A172 (cell line): ENCODE data around the gene TNIK. TPM values are rescaled to one million over a fixed set of nuclear protein-coding genes. Genes with fewer than 3 reads are reported as not detected.

Experiments used
- DNase-seq: peaks from one replicate; pipeline ENCODE4 v3.0.0-alpha.2; 2015; ENCODE audit warnings: low spot score
- total RNA-seq: library from RNA; depleted of rRNA; stranded (reverse); fragments of >200 nt; shearing (Covaris generic); gene quantifications from 2 replicates; pipeline ENCODE4 v1.2.3, GENCODE V29; 2014

TNIK gene
- total RNA-seq, 1 experiment from 2014 or later: 17.8 TPM

DNA sequence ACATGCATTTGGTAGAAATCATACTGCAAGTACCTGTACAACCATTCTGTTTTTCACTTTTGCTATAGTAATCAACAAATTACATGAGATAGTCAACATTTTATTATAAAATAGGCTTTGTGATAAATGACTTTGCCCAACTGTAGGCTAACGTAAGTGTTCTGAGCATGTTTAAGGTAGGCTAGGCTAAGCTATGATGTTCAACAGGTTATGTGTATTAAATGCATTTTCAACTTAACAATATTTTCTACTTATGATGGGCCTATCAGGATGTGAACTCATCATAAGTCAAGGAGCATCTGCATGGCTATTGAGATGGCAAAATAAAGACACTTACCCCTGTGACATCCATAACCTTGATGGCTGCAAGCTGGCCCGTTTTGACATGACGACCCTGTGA is 232.4 kb downstream of the TNIK start:
- DNase-seq: no peak

DNA sequence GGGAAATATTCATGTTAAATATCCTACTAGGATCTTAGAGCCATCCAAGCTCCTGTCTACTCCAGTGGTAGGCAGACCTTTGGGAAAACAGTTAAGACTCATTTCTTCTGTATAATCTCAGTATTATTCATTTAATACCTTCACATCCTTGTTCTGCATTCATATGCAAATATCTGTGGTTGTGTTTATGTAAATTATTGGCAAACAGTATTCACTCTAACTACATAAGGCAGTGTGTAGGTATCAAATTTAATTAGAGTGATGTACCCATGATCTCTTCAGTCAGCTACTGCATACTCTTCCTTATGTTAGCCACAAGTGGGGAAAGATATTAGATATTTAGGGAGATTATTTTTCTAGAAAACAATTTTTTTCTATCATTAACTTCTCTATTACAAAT is 232.8 kb downstream of the TNIK start:
- no peak for DNase-seq

DNA sequence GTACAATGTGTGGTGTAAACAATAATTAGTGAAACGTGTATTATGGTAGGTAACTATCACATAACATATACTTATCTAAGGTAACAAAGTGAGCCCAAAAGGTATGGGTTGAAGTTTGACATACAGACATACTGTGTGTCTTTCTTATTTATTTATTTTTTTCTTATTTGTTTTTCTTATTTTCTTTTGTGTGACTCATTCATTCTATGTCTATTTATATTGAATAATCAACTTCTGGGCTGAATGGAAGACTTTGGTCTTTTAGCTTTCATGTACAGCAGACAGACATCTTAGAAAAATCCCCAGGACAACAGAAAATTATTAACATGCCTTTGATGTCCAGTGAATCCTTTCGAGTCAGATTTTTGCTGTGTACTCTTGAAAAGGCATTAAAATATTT is 233.4 kb downstream of the TNIK start:
- no peak for DNase-seq

DNA sequence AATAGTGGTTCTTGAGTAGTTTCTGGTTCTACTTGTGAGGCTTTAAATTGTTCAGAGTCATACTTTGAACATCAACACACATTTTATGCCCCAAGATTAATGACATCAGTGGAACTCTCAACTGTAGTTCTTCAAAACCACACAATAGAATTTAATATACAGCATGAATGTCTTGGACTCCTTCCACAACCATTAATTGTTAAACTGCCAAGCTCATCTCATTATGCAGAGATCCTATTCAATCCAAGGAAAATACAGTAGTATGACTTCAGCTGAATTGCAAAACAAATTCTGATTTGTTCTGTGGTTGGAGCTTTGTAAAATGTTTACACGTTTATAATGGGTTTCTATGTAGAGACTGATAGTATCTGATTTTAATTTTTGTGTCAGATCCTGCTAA is 234.5 kb downstream of the TNIK start:
- peak; percentile 63 for DNase-seq

DNA sequence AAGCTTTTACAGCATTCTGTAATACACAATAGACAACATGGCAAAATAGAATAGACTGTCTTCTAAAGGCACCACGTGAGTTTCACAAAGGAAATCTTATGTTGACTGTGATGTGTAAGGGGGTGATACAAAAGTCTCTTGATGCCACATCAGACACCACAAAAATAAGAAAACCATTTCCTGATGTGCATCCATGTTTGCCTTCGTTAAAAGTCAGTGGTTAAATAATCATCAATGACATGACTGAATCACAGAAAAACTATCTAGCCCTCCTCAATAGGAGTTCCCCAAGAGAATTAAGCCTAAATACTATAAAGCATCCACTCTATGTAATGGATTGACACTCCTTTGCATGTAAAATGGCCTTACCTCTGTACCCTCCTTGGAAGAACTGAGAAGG is 235.0 kb downstream of the TNIK start:
- no peak for DNase-seq

DNA sequence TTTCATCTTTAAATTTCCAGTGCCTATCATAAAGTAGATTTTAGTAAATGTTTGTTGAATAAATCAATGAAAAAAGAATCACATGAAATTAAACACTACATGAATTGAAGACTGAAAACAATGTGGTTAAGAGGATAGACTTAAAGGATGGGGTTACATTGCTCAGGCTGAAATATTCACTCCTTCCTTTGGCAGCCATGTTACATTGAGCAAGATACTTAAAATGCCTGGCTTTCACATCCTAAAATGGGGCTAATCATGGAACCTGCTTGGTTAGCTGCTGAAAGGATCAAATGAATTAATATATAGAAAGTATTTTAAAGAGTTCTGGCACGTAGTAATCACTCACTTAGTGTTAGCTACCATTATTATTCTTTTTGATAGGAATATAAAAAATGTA is 236.8 kb downstream of the TNIK start:
- no peak for DNase-seq

DNA sequence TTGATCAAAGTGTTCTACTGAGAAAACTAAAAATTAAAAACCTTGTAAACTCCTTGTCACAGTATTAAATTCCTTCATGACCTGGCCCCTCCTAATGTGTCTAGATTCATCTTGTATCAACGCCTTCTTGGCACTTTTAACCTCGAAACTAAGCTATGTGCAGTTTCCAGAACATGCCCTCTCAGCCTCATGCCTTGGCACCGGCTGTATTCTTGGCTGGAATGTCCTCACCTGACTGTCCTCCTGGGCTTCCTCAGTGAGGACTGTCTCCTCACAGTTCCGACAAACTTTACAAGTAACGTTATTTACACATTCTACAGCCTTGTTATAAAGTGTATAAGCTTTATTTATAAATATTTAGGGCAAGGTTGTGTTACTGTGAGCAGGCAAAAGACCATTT is 237.2 kb downstream of the TNIK start:
- no peak for DNase-seq

DNA sequence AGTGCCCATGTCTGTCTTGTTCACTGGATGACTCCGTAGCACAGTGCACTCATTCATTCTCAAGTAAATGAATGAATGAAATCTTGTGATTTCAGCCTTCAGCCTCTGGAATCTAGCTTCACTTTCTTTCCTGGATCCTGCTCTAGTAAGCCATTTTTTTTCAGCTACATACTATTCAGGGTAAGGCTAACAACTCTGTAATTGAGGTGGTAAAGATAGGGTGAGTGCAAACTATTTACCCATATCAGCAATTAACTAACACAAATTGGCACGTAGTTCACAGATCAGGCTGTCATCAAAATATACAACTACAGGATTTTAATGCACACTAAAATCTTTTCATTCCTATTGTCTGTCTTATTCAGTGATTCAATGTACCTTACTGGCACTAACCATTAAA is 238.6 kb downstream of the TNIK start:
- no peak for DNase-seq

DNA sequence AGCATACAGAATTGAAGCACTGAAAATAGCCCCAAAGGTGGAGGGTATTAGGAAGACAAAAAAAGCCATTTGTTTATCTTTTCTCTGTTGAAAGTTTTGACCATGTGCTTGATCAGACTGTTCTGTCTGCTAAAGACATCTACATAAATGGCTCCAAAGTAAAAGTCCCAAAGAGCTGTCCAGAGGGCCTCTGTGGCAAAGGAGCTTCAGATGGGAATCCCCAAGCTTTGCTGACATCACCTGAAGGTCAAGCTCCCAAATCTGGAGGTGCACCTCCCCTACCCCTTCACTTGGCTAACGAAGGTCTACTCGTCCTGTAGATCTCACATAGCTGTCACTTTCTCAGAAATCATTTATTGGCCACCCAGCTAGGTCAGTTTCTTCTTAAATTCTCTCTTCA is 239.1 kb downstream of the TNIK start:
- DNase-seq: no peak

DNA sequence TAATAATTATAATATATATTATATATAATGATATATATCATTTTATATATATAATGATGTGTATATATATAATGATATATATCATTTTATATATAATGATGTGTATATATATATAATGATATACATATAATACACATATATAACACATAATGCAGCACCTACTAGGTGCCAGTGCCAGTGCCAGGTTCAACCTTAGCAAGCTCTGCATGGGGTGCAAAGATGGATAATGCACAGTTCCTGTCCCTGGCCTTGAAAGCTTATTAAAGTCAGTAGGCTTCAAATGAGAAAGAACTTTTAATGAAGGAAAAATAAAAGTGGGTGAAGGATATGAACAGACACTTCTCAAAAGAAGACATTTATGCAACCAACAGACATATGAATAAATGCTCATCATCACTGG is 240.9 kb downstream of the TNIK start:
- DNase-seq: no peak

DNA sequence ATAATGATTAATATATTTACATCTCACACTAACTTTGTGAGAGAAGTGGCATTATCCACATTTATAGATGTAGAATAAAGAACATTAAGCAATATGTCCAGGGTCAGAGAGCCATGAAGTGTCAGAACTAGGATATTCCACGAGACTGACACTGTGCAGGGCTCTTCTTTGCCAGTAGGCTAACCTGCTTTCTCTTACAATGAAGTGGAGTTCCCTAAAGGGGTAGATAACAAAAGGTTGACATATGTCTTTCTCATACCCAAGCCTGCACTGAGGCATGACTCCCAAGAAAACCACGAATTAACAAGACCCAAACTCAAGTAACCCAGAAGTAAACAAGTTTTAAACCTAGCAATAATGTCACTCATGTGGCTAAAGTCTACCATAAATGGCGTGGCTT is 242.1 kb downstream of the TNIK start:
- no peak for DNase-seq

DNA sequence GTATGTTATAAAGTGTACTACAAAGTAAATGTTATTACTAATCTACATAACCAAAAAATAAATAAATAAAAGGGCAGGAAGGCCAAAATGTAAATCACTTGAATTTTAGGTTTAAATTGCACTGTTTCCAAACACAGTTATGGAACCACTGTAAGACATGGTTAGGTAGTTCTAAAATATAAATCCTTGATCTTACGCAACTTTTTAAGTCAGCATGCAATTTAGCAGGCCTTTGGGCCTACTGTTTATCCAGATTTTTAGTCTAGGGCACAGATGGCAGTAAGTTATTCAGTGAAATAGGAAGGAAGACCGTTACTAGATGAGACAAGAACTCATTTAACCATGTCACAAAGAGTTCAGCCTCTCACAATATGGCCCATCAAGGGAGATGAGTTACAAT is 246.3 kb downstream of the TNIK start:
- no peak for DNase-seq

DNA sequence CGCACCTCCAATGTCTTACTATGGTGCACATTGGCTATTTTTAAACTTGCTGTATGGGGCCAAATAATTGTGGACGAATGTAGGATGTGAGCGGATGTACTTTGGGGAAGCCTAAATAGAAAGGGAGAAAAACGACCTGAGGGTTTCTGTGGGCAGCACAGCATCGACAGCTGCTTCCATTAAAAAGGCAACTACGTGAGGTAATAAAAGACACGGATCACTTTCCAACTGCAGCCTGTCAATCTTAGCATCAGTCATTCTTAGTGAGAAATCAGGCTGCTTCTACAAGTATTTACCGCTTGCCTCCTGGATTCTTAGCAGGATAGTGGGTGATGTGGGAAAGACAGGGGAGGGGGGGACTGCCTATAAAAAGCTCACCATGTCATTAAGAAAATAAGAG is 247.0 kb downstream of the TNIK start:
- DNase-seq: no peak

DNA sequence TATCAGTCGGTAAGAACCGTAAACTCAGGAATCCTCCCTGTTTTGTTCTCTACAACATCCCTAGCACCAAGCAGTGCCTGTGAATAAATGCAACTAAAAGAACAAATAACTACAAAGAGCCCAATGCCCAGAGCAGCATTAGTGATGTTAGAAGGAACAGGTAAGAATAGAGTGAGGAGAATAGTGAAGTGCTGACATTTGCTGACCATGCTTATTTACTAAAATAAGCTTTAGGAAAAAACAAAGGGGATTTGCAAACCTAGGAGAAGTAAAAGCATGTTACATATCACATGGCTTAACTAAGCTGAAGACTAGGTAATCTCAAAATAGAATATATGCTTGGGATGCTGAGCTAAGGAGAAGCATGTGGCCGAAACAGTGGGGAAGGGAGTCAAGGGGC is 247.6 kb downstream of the TNIK start:
- no peak for DNase-seq

DNA sequence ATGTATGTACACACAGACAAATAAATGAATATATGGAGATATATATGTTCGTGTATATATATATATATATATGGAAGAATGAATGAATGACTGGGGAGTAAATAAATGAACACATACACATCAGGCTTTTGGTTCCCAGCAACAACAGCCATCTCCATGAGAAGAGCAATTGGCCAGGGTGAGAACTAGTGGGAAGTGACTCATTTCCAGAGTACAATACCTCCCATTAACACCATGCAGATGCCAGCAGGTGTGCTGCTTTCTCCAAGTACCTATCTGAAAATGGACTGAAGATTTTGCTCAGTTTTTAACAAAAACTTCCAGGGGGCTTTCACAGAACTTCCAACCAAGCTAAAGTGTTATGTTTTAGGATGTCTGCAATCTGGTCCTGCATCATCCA is 253.9 kb downstream of the TNIK start:
- DNase-seq: no peak

DNA sequence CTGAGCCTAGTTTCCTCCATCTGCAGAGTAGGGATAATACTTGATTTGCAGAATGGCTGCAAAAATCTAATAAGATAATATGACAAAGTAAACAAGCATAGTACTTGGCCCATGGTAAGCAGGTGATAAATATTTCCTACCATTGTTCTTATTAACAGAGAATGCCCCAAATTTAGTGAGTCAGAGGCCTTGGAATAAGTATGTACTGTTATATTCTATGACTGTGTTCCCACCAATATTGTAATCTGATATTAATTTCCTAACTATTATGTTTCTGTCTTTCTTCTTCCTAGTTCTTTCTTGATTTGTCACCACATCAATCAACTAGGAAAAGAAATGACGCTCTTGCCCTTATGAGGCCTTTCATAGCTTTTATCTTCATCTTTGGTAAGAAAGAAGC is 255.3 kb downstream of the TNIK start:
- DNase-seq: no peak

DNA sequence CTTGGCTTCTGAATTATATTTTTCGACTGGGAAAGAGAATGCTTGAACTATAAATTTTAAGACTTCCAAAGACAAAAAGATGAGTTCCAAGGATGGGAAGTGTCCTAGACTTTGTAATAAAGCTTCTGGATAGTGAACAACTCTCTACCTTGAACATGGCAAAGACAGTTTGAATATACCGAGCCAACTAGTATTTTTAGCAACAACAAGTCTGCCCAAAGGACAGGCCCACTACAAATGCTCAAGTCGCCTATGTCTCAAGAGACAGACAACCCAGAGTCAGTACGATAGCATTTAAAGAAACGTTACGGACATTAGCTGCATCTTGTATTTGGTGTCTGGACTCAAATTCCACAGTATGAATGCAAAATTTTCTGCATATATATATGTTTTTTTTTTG is 258.4 kb downstream of the TNIK start:
- no peak for DNase-seq

DNA sequence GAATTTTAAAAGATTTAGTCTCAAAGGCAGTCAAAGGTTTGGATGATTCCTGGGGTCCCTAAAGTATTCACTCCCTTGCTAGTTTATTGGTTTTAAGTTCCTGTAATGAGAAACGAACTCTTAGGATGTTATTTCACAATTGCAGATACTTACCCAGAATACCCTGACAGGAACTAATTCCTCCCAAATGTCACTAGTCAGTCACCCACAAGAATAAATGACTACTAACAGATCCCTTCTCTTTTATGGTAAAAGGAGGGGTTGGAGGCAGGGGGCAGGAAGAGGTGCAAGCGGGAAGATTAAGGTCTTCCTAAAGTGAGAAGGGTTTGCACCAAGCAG is 259.5 kb downstream of the TNIK start:
- no peak for DNase-seq

DNA sequence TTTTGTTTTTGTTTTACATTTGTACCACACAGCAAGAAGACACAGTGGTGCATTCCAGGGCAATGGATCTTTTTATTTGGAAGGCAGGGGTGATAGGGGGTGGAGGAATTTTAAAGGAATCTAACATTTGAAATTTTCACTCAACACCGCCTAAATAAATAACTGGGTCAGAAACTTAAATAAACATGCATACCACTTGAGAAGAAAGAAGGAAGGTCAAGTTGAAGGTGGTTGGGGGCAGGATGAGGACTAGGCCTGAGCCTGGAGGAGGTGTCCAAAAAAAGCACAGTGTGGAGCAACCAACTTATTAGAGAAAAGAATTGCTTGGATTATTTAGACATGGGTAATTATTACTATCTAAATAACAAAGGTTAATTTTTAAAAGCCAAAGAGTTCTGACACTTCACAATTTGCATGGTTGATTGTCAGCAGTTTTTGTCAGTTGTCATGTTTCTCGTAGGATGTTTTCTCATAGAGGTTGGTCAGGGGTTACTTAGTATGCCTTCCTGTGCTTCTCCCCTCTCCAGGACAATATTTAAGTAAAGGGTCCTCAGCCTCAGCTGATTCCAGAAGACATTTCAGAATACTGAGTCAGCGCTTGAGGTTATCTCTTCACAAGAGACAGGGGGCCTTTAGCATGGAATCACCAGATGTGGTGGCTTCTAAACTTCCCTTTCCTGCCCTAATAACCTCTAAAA is 260.0 kb downstream of the TNIK start:
- DNase-seq: no peak

DNA sequence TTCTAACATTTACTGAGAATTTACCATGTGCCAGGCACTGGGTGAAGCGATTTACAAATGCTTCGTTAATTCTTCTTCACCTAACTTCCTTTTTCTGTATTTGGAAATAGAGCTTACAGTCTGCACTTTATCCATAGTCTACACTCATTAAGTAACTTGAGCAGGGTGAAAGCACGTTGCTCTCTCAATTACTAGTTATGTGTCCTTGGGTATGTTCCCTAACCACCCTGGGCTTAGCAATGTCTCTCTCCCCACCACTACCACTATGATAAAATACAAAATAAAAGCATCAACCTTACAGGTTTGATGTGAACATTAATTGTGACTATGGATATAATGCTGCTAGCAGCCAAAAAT is 260.8 kb downstream of the TNIK start:
- DNase-seq: no peak

DNA sequence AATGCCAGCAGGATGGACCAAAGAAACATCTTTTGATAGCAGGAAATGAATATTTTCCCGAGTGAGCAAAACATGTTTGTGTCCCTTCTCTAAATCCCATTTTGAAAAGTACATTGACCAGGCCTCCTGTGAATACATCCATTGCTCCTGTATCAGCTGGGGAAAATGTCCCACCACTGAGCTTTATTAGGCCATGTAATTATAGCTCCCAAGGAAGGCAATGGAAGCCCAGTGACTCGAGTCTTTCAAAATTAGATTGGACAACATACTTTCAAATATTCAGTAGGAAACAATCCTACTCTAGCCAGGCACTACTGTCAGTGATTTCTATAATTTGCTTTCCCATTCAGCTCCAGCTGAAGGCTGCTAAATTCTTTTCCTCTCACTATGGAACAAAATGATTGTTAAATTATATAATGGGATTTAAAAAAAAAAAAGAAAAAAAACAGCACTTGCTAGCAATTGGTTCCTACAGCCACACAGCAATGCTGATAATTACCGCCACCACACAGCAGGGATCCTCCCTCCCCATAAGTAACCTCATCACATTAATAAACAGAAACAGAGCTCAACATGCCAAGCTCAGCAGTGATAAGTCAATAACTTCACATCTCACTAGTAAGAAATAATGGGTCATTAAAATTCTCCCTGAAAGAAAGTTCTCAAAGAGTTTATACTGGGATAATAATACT is 261.3 kb downstream of the TNIK start:
- DNase-seq: no peak

DNA sequence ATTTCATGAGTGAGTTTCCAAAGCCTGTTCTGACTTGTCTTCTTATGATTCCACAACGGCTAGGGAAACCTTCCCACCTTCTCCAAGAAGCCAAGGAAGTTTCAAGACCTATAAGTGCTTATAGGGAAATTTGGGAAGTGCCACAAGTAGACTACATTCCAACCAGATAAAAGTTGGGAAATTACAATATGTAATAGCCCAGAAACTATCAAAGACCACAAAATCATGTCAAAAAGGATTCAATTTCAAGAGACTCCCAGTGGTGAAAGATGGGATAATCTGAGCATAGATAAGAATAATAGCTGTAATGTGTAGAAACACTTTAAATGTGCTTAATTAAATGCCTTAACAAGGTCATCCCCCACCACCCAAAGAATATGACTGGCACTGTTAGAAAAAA is 264.5 kb downstream of the TNIK start:
- no peak for DNase-seq

DNA sequence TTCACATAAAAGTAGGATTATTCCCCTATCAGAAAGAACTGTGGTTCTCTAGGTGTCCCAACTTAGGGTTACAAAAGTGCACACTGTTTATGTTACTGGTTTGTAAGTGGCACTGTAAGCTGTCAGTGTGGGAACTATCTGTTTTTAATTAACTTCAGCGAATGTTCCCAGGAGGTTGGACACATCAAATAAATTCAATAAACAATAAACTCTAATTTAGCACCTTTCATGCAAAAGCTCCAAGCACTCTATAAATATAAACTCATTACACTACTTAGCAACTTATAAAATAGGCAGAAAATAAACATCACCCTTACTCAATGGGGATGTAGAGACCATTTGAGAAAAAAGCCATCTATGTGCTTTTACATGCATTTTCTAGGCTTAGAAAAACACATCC is 265.2 kb downstream of the TNIK start:
- no peak for DNase-seq

DNA sequence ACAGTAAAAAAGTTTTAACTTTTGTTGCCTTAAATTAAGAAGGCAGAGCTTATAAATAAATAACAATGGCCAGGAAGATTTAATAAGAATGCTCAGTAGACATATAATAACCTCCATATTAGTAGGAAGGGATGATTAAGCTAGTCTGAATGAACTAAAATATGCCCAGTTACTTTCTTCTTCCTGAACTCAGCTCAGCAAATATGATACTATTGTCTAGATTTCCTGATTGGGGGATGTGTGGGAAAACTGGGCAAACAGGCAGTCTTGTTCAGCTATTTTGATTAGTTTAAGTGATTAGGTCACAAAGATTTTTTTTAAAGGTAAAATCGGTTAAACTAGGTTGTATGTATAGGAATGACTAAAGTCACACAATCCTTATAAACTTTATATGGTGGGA is 266.5 kb downstream of the TNIK start:
- no peak for DNase-seq
